Measurements from ENCODE around the gene TCF7L1. TPM values are rescaled to one million over a fixed set of nuclear protein-coding genes. Genes with fewer than 3 reads are reported as not detected.
"Not testable (repeated sequence)": the region's sequence is repeated elsewhere in the genome, so short reads cannot be mapped to it uniquely, and the experiment has no call there.

The TCF7L1 gene
- total RNA-seq, 2 donors from 2014 or later: 3.1 to 4.0 TPM

DNA sequence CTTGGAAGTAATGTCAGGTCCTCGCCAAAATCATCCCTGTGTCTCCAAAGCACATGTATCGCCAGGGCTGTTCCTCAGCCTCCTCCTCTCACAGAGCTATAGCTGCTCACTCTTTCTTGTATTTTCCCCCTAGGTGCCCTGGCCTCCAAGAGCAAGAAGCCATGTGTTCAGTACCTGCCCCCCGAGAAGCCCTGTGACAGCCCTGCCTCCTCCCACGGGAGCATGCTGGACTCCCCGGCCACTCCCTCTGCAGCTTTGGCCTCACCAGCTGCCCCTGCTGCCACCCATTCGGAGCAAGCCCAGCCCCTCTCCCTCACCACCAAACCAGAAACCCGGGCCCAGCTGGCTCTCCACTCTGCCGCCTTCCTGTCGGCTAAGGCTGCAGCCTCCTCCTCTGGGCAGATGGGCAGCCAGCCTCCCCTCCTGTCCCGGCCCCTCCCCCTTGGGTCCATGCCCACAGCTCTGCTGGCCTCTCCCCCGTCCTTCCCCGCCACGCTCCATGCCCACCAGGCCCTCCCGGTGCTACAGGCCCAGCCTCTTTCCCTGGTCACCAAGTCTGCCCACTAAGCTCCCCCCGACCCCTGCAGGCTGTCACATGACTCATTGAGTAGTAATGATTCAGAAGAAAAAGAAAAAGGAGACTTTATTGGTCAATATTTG lies 175.8 kb downstream of the TCF7L1 start:
- Histone ChIP-seq H3K27me3 (no peaks in the 10 kb centered on the region), H3K9me3 (no peaks in the 10 kb centered on the region), H3K36me3 (peaks cover 32% of the 10 kb centered on the region), H3K4me1 (peaks cover 0 to 16% of the 10 kb centered on the region in 2 donors), H3K27ac (peak overlapping the region; percentile 0 to 5), H3K4me3 (no peak overlapping the region)
- DNase-seq (ENCODE audit: low spot score): peak; percentile 63
- TF ChIP-seq, protein P1, sequence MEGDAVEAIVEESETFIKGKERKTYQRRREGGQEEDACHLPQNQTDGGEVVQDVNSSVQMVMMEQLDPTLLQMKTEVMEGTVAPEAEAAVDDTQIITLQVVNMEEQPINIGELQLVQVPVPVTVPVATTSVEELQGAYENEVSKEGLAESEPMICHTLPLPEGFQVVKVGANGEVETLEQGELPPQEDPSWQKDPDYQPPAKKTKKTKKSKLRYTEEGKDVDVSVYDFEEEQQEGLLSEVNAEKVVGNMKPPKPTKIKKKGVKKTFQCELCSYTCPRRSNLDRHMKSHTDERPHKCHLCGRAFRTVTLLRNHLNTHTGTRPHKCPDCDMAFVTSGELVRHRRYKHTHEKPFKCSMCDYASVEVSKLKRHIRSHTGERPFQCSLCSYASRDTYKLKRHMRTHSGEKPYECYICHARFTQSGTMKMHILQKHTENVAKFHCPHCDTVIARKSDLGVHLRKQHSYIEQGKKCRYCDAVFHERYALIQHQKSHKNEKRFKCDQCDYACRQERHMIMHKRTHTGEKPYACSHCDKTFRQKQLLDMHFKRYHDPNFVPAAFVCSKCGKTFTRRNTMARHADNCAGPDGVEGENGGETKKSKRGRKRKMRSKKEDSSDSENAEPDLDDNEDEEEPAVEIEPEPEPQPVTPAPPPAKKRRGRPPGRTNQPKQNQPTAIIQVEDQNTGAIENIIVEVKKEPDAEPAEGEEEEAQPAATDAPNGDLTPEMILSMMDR (IDR thresholded peaks at IDR 0.05): no peak

DNA sequence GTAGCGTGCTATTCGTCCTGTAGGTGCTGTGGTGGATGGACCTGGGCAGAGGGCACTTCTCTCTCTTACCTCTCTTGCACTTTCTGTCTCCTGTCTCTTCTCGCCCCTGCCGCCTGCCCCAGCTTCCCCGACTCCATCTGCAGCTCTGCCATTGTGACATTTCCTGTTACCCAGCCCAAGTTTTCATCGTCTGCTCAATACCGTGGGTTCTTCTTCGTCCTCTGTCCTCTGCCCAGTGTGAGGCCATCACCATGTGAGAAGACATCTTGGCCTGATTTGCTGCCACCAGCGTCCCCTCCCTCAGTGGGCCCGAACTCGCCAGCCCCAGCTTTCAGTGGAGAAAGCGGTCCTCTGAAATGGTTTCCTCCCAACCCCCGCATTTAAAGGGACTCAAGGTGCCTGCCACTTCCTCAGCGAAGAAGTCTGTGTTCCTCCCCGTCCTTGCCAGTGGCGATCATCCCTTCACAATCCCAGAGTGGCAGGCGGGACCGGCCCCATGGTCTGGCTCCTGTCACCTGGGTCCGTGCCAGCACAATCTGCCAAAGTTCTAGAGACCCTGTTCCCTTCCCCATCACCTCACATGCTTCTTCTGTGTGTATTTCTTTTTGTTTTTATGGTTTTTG lies 176.6 kb downstream of the TCF7L1 start:
- DNase-seq (ENCODE audit: low spot score): no peak
- H3K27me3 ChIP-seq: no peaks in the 10 kb centered on the region
- no peaks in the 10 kb centered on the region for H3K9me3 ChIP-seq
- H3K4me3 ChIP-seq: no peak overlapping the region
- H3K27ac ChIP-seq: no peak overlapping the region
- peaks cover 28% of the 10 kb centered on the region for H3K36me3 ChIP-seq
- H3K4me1 ChIP-seq: peaks cover 0 to 16% of the 10 kb centered on the region in 2 donors
- TF ChIP-seq, protein P1 (IDR thresholded peaks at IDR 0.05): no peak

DNA sequence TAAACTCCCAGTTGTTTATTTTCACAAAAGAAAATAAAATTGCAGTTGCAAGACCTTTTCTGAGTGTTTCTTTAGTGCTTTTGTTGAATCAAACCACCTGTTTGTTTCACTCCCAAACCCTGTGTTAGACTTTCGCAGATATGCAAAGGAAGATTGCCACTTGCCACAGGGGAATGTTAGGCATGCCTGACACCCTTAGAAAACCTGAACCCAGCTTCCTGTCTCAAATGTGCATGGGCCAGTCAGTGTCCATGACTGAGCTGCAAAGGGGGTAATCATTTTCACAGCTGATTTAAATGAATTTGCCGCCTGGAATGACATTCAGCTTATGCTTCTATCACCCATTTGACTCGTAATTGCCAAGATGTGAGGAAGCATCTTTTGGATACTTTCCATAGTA lies 177.1 kb downstream of the TCF7L1 start:
- H3K4me3 ChIP-seq: no peak overlapping the region
- peaks cover 0 to 16% of the 10 kb centered on the region in 2 donors for H3K4me1 ChIP-seq
- no peak for DNase-seq (ENCODE audit: low spot score)
- peaks cover 24% of the 10 kb centered on the region for H3K36me3 ChIP-seq
- no peaks in the 10 kb centered on the region for H3K9me3 ChIP-seq
- no peak overlapping the region for H3K27ac ChIP-seq
- H3K27me3 ChIP-seq: no peaks in the 10 kb centered on the region
- TF ChIP-seq, protein P1 (IDR thresholded peaks at IDR 0.05): no peak

DNA sequence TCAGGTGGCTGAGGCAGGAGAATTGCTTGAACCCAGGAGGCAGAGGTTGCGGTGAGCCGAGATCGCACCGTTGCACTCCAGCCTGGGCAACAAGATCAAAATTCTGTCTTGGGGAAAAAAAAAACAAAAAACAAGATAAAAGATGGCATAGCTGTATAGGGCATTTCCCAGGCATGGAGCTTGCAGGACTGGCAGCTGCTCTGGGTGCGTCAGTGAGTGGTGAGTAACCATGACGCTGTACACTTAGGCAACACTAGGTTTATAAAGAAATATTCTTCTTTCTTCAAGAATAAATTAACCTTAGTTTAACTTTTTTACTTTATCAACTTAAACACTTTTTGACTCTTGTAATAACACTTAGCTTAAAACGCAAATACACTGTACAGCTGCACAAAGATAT lies 179.2 kb downstream of the TCF7L1 start:
- H3K36me3 ChIP-seq: peaks cover 18% of the 10 kb centered on the region
- H3K4me1 ChIP-seq: peaks cover 0 to 16% of the 10 kb centered on the region in 2 donors
- TF ChIP-seq, protein P1 (IDR thresholded peaks at IDR 0.05): no peak
- H3K27ac ChIP-seq: no peak overlapping the region
- H3K9me3 ChIP-seq: no peaks in the 10 kb centered on the region
- no peak for DNase-seq (ENCODE audit: low spot score)
- H3K4me3 ChIP-seq: no peak overlapping the region
- no peaks in the 10 kb centered on the region for H3K27me3 ChIP-seq

DNA sequence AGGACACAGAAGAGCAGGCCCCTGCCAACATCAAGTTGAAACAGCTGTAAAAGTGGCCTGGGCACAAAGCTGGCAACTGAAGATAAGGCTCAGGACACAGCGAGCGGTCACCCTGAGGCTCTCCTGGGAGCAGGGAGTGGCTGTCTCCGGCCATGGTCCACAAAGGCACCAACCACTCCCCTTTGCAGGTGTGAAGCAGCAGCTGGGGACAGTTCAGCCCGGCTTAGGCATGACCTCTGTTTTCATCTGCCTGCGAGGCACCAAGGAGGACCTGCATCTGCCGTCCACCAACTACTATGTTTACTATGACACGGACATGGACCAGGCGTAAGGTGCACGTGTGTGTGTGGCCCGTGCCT lies 181.7 kb downstream of the TCF7L1 start:
- peaks cover 0 to 6% of the 10 kb centered on the region in 2 donors for H3K4me1 ChIP-seq
- TF ChIP-seq, protein P1 (IDR thresholded peaks at IDR 0.05): no peak
- H3K27ac ChIP-seq: no peak overlapping the region
- H3K27me3 ChIP-seq: no peaks in the 10 kb centered on the region
- no peak for DNase-seq (ENCODE audit: low spot score)
- H3K9me3 ChIP-seq: no peaks in the 10 kb centered on the region
- H3K4me3 ChIP-seq: no peak overlapping the region
- H3K36me3 ChIP-seq: peaks cover 28% of the 10 kb centered on the region

DNA sequence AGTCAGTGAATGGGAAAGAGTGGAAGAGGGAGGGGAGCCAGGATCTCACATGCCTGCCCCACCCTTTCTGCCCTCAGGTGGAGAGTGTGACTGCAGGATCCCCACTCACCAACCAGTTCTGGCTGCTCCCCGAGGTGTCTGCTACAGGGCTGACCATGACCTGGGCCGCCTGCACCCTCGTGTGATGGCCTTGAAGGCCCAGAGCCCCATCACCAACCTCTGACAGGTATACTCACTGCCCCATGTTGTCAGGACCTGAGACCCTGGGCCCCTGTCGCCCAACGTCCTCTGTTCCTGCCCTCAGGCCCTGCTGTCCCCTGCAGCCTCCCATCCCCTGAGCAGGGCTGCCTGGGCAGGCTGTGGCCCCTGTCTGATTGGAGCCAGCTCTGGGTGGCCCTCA lies 182.7 kb downstream of the TCF7L1 start:
- not testable (repeated sequence) for H3K27ac ChIP-seq; DNase-seq (ENCODE audit: low spot score); H3K9me3 ChIP-seq; H3K4me1 ChIP-seq; H3K4me3 ChIP-seq; H3K27me3 ChIP-seq
- H3K36me3 ChIP-seq: peaks cover 38% of the 10 kb centered on the region

Measured in right atrium auricular region (tissue), 2 donors.